ENCODE results near the gene ZNF12. TPM values are rescaled to one million over a fixed set of nuclear protein-coding genes. Genes with fewer than 3 reads are reported as not detected.
"Not testable (repeated sequence)": the region's sequence is repeated elsewhere in the genome, so short reads cannot be mapped to it uniquely, and the experiment has no call there.

ZNF12 gene
- total and polyA plus RNA-seq, 9 donors = 14.1 to 33.7 (median 27.0) TPM

GRCh38 chr7:6718124-6718523 lies 11.4 kb upstream of the ZNF12 start:
- Histone ChIP-seq H3K36me3 (no peaks in the 10 kb centered on the region), H3K27ac (no peak overlapping the region), H3K4me1 (ENCODE audit: insufficient read depth) (no peaks in the 10 kb centered on the region), H3K27me3 (no peaks in the 10 kb centered on the region), H3K4me3 (no peak overlapping the region), H3K9me3 (no peaks in the 10 kb centered on the region)
- no peak for DNase-seq
- WGBS, 3 donors = 44 to 67% (median 60%) methylated on average over 6 of the region's 6 CpGs
- intact Hi-C loops (cut with DNase I) = no loop called here
- no peak for TF ChIP-seq EP300 (IDR thresholded peaks at IDR 0.05)
- TF ChIP-seq POLR2A (IDR thresholded peaks at IDR 0.05) = no peak
- TF ChIP-seq CTCF (IDR thresholded peaks at IDR 0.05) = no peak

GRCh38 chr7:6715898-6716297 lies 9.2 kb upstream of the ZNF12 start:
- H3K27ac ChIP-seq; DNase-seq; H3K36me3 ChIP-seq; H3K4me3 ChIP-seq; intact Hi-C loops (cut with DNase I); H3K4me1 ChIP-seq (ENCODE audit: insufficient read depth); H3K27me3 ChIP-seq; H3K9me3 ChIP-seq: not testable (repeated sequence)
- 67 to 77% (median 76%) methylated on average over 9 of the region's 9 CpGs for WGBS, 3 donors

- no peaks in the 10 kb centered on the region for H3K36me3 ChIP-seq
- no peak overlapping the region for H3K27ac ChIP-seq
- TF ChIP-seq CTCF (IDR thresholded peaks at IDR 0.05) = no peak
- no peak for TF ChIP-seq EP300 (IDR thresholded peaks at IDR 0.05)
- no peak for TF ChIP-seq POLR2A (IDR thresholded peaks at IDR 0.05)
- no peaks in the 10 kb centered on the region for H3K9me3 ChIP-seq
- H3K4me3 ChIP-seq = no peak overlapping the region
- DNase-seq = no peak
- WGBS, 3 donors = 81 to 90% (median 84%) methylated on average over 5 of the region's 5 CpGs
- intact Hi-C loops (cut with DNase I) = no loop called here
- H3K4me1 ChIP-seq (ENCODE audit: insufficient read depth) = no peaks in the 10 kb centered on the region
- no peaks in the 10 kb centered on the region for H3K27me3 ChIP-seq
Observed at GRCh38 chr7:6714360-6714759, 7.6 kb upstream of the ZNF12 start.

- no peak for DNase-seq
- H3K27ac ChIP-seq = no peak overlapping the region
- TF ChIP-seq EP300 (IDR thresholded peaks at IDR 0.05) (no peak), POLR2A (IDR thresholded peaks at IDR 0.05) (no peak), CTCF (IDR thresholded peaks at IDR 0.05) (no peak)
- H3K4me1 ChIP-seq (ENCODE audit: insufficient read depth) = peaks cover 1% of the 10 kb centered on the region
- H3K9me3 ChIP-seq = no peaks in the 10 kb centered on the region
- H3K4me3 ChIP-seq = no peak overlapping the region
- intact Hi-C loops (cut with DNase I) = no loop called here
- no peaks in the 10 kb centered on the region for H3K36me3 ChIP-seq
- H3K27me3 ChIP-seq = no peaks in the 10 kb centered on the region
- 83 to 86% (median 83%) methylated on average over 6 of the region's 6 CpGs for WGBS, 3 donors
Observed at GRCh38 chr7:6709808-6710207, 3.1 kb upstream of the ZNF12 start.

GRCh38 chr7:6708304-6708703 lies 1.6 kb upstream of the ZNF12 start:
- Histone ChIP-seq H3K36me3 (no peaks in the 10 kb centered on the region), H3K27ac (no peak overlapping the region), H3K27me3 (no peaks in the 10 kb centered on the region), H3K4me1 (ENCODE audit: insufficient read depth) (peaks cover 5% of the 10 kb centered on the region), H3K4me3 (no peak overlapping the region), H3K9me3 (no peaks in the 10 kb centered on the region)
- intact Hi-C loops (cut with DNase I) = no loop called here
- DNase-seq = no peak
- 53 to 87% (median 66%) methylated on average over 3 of the region's 3 CpGs for WGBS, 3 donors
- TF ChIP-seq EP300 (IDR thresholded peaks at IDR 0.05) (no peak), CTCF (IDR thresholded peaks at IDR 0.05) (no peak), POLR2A (IDR thresholded peaks at IDR 0.05) (no peak)
